HG02840 (cell line): ENCODE data around the gene RNF213.

Source experiments
- ATAC-seq: cut with Tn5 transposase; IDR thresholded peaks from one replicate; pipeline ENCODE4 v1.9.1; 2021; ENCODE audit warnings: mild to moderate bottlenecking, moderate library complexity, moderate number of reproducible peaks; ENCODE audit not compliant: unreplicated experiment, low FRiP score

RNF213 gene

DNA sequence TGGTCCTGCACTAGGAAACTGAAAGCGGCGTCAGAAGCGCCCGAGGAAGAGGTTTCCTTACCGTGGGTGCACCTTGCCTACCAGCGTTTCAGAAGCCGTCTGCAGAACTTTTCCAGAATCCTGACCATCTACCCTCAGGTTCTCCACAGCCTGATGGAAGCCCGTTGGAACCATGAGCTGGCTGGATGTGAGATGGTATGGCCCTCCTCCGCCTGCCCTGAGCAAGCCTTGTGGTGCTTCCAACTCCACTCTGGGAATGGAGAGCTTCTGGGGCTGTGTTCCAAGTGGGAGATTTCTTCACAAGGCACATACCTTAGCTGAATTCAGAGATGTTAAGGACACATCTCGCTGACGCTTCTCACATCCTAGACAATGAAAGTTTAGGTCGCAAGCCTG is 102.5 kb downstream of the RNF213 start:
- no peak for ATAC-seq

DNA sequence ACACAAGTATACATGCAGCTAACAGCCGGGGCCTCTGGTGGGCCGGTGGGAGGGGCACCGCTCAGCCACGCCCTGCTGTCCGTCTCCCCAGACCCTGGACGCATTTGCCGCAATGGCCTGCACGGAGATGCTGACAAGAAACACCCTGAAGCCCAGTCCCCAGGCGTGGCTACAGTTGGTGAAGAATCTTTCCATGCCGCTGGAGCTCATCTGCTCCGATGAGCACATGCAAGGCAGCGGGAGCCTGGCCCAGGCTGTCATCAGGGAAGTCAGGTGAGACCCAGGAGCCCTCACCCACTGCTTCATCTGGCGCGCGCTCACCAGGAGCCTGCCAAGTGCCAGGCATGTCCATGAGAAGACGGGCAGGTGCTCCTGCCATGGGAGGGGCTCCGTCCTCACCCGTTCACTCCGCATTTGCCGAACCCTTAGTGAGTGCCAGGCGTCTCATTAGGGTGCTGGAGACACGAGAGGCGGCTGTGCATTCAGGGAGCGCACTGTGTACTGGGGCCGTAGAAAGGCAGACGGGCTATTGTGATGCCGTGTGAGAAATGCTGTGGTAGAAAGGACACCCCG is 103.0 kb downstream of the RNF213 start:
- no peak for ATAC-seq

DNA sequence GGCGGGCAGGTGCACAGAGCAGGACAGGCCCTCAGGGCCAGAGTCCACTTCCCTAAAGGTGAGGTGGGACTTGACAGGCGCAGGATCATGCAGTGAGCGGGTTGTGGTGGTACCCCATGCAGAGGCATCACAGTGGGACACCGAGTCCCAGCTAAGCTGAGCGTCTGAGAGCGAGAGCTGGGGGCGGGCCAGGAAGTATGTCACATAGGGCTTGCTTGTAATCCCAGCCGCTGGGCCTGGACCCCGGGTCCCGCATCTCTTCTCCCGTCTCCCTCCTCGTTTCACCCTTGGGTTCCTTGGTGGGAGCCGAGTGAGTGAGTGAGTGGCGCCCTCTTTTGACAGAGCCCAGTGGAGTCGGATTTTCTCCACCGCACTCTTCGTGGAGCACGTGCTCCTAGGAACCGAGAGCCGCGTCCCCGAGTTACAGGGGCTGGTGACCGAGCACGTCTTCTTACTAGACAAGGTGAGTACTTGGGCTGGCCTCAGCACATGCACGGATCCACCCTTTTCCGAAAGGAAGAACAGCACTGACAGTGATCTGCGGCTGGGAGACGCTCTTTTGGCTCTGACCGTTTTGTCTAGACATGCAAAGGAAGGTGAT is 103.5 kb downstream of the RNF213 start:
- ATAC-seq, result no peak

DNA sequence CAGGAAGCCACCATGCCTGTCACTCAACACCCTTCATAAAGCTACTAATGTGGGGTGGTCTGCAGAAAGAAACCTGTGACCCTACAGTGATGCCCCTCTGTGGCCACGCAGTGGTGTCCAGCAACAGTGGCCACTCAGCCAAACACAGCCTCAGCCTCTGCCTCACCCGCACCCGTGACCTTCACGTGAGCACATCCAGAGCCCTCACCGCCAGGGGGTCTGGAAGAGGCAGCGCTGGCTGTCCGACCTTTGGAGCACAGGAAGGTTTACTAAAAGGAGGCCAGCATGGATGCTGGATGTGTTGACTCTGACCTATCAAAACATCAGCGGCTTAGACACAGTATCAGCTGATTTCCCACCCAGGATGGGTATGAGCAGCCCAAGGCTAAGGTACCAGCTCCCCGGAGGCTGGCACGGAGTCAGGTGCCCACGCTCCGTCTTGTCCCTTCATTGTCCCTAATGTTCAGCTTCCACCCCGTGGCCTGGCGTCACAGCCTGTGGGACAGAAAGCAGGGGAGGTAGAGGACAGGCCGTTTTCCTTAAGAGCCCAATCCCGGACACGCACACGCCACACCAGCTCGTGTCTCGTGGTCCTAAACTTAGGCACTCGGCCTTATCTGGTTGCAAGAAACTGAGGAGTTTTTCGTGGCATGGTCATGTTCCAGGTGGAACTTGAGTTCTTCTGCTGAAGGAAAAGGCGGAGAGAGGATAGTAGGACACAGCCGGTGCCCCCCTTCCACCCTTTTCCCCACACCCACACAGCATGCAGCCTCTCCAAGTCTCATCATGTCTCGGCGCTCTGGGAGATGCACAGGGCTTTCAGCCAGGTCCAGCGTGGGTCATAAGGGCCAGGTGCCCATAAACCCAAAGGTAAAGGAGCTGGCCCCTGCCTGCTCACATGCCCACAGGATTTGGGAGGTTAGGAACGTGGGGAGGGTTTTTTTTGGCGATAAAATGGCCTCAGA is 104.6 kb downstream of the RNF213 start:
- no peak for ATAC-seq

DNA sequence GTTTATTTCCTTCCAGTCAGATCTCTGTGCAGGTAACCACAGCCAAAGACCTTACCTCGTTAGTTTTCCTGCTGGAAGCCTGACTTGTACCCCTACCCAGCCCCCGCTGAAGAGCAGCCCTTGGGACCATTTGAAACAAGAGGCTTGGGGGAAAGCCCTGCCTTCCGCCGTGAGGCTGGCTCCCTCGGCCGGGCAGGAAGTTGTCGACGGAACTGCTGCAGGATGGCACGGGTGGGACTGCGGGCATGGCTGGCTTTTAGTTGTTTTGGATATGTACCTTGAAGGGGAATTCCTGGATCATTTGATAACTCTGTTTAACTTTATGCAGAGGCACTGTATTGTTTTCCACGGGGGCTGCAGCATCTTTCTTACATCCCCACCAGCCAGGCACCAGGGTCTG is 105.3 kb downstream of the RNF213 start:
- ATAC-seq, result no peak

DNA sequence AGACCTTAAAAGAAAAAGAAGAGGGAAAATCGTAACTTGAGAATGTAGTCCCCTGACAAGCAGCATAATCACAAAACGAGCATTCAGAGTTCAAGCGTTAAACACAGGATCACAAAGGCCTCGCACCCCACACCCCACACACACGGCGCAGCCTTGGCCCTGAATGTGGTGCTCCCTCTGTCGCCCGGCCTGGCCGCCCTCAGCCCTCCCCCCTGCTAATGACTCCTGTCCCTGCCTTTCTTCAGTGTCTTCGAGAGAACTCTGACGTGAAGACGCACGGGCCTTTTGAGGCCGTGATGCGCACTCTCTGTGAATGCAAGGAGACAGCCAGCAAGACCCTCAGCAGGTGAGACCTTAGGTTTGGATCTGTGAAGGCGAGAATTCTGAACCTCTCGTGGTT is 106.9 kb downstream of the RNF213 start:
- no peak for ATAC-seq

DNA sequence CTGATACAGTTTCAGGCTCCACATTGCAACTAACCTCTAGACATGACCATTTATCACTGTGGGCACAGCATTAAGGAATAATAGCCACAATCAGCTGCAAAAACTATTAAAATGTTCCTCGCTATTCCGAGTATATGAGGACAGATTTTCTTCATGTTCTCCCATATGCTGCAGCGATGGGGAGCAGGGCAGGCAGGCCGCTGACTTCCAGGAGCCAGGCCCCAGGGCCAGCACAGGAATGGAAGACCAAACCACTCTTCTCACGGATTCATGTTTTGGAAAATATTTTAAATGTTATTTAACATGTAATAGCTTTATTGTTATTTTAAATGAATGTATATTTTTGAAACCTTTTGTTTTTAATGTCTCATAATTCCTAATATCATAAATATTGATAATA is 110.5 kb downstream of the RNF213 start:
- ATAC-seq, result no peak

DNA sequence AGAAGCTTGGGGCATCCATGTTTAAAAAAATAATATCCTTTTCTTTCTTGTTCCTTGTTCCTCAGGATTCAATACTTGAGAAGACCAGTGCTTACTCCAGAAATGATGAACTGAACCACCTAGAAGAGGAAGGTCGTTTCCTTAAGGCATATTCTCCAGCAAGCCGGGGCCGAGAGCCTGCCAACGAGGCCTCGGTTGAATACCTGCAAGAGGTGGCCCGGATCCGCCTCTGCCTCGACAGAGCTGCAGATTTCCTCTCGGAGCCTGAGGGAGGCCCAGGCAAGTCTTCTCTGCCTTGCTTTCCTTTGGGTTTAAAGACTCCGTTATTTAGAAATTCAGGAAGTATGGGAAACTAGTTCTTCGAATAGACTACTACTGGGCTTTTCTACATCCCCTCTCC is 111.8 kb downstream of the RNF213 start:
- no peak for ATAC-seq

DNA sequence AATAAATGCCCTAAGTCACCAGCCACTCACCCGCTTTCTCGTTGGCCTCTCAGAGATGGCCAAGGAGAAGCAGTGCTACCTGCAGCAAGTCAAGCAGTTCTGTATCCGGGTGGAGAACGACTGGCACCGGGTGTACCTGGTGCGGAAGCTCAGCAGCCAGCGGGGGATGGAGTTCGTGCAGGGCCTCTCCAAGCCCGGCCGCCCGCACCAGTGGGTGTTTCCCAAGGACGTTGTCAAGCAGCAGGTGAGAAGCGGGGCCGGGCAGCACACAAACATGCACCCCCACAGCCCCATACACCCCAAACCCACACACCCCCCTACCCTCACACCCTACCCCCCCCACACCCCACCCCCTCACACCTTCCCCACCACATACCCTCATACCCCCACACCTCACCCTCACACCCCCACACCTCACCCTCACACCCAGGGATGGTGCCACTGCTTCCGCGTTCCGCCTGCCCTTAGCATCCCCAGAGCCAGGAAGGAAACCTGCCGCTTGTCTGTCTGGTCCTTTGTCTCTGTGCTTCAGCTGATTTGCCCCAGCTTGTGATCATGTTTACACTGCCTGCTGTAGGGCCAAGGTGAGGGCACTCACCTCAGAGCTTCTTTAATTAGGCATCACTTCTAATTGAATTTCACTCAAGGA is 112.4 kb downstream of the RNF213 start:
- ATAC-seq, result no peak

DNA sequence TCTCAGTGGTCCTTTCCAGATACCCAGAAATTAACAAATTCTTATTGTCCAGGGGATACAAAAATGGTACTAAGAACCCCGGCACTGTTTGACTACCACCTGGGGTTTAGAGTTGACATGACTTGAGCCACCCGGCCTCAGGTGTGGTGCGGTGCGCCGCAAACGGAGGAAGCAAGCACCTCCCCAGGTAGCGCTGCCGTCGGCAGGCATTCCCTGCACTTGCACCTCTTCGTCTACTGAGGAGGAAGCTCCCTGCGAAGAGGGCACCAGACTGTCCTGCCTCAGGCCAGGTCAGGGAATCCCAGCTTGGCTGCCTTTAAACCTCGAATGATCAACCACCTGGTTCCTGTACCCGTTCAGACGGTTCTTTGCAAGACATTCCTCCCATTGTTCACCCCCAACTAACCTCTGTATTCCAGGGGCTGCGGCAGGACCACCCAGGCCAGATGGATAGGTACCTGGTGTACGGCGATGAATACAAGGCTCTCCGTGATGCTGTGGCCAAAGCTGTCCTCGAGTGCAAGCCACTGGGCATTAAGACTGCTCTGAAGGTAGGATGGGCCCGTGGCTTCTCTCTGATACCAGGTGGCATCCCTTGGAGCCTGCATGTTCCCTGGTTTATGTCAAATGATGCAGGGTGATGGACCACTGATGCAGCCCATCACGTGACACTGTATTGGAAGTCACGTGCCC is 113.5 kb downstream of the RNF213 start:
- no peak for ATAC-seq

DNA sequence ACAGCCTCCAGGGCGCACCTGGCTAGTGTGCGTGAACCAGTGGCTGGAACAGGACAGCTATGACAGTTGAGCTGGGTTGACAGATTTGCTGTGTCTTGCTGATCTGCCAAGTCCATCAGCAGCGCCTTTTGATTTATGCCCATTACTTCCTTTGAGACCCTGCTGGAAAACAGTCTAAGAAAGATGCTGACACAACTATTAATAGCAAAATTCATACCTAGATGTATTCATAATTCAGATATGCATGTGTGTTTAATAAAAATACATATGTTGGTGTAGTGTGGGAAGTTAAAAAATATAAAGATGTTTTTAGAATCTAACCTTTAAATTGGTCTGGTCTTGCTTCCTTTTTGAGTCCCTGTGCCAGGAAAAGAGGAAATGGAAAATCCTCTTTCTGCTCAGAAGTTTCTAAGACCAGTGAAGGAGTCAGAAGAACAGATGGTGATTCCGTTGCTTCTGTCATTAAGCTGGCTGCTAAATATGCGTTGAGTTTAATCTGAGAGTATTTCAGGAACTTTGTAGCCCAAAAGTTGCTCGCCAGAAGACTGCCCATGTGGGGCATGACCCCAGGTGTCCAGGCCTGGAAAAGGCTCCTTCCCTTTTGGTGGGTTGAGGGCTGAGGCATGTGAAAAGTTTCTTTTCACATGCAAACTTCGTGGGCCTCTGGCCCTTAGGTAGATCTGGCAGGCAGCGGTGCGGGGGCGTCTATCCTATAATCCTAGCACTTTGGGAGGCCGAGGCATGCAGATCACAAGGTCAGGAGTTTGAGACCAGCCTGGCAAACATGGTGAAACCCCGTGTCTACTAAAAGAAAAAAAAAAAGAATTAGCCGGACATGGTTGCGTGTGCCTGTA is 114.3 kb downstream of the RNF213 start:
- no peak for ATAC-seq

DNA sequence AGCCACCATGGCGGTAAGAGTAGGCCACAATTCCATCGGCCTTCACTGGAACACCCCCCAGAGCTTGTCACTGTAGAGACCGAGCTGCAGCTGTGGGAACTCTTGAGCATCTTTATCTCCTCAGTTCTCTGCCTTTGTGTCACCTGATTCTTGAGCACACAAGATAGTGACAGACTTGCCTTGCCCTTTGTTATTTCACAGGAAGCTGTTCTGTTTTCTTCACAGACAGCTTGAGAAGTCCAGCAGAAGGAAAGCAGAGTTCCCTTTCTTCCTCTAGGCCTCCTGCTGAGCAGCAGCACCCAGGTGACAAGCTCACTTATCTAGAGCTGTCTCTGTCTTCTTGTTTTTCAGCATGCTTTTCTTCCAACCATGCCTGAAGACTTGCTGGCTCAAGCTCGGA is 115.9 kb downstream of the RNF213 start:
- ATAC-seq, result no peak

DNA sequence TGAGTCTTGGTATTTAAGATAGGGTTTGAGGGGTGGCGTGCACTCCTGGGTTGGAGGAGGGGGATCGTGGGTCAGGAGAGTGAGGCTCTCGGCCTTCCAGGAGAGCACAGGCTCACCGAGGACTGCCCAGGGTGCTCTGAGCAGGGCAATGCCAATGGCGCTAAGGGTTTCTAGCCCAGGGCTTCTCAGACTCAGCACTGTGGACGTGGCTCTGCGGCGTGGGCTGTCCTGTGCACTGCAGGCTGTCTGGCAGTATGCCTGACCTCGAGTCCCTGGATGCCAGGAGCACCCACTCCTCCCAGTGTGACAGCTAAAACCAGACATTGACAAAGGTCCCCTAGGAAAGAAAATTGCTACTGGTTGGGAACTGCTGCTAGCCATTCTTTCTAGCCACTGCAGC is 117.1 kb downstream of the RNF213 start:
- no peak for ATAC-seq

DNA sequence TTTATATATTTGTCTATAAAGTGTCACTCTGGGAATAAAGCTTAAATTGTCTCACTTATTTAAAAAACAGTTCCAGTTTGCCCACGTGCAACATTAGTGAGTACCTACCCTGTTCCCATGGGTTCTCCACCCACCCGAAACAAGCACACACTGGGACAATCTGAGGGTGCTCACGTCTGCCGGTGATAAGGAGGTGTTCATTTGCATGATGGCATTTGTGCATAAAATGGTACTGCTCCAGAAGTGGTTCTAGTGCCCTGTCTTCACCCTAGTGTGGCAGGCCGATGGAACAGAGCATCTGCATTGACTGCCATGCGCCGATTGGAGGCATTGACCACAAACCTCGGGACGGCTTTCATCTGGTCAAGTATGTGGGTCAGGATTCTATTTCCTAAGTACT is 118.7 kb downstream of the RNF213 start:
- no peak for ATAC-seq

DNA sequence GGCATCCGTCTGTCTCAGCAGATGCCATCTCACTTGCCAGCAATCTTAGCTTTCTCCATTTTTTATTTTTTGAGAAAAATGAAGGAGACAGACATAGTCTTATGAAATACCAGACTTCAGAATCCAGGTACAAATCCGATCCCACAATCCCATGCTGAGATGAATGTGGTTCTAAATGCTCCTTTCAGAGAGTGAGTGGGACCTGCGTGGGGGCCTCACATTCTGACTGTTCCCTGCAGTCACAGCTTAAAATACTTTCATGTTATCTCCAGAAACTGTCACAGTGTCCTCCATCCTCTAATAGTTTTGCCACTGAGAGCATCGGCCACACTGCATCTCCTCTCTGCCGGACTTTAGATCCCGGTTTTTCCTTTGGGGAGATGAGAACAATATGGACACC is 119.4 kb downstream of the RNF213 start:
- no peak for ATAC-seq

DNA sequence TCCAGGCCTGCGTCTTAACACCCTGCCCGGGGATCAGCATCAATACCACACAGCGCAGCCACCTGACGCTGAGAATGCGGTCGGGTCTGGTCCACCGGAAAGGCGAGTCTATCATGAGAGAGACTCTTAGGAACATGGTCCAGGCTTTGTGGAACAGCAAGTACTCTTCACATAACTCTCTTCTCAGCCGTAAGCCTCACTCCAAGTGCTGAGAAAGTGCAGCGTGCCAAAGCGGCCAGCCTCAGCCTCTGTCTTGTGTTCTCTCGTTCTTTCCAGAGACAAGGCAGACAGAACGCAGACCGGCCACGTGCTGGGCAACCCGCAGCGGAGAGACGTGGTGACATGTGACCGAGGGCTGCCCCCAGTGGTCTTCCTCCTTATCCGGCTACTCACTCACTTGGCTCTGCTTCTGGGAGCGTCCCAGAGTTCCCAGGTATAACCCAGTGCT is 119.9 kb downstream of the RNF213 start:
- ATAC-seq, result no peak

DNA sequence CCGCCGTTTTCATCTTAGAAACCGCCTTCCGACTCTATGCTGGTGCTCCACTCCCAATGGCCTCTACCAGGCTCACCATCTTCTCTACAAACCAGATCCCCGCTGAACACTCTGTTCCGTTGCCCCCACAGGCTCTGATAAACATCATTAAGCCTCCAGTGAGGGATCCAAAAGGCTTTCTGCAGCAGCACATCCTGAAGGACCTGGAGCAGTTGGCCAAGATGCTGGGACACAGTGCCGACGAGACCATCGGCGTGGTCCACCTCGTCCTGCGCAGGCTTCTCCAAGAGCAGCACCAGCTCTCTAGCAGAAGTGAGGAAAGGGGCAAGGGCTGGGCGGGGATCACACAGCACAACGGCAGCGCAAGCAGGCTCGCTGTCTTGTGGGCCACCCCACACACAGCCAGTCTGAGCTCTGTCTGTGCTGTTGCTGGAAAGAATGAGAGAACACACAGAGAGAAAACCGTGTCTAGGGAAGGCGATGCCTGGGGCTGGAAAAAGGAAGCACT is 120.8 kb downstream of the RNF213 start:
- no peak for ATAC-seq

DNA sequence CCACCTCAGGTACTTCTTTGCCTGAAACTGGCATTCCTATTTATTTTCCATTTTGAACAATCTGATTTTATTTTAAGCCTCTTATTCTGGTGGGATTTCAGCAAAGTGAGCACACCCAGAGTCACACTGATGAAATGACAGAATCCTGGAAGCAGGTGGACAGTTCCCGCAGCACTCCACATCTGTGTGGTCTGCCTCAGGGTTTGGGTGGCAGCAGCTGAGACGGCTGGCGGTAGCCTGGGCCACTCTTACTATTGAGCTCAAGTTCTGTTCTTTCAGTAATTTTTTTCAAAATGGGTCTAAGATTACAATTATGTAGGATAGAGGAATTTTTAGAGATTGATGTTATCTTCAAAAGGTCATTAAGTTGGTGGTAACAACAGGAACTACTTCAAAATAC is 121.8 kb downstream of the RNF213 start:
- no peak for ATAC-seq

DNA sequence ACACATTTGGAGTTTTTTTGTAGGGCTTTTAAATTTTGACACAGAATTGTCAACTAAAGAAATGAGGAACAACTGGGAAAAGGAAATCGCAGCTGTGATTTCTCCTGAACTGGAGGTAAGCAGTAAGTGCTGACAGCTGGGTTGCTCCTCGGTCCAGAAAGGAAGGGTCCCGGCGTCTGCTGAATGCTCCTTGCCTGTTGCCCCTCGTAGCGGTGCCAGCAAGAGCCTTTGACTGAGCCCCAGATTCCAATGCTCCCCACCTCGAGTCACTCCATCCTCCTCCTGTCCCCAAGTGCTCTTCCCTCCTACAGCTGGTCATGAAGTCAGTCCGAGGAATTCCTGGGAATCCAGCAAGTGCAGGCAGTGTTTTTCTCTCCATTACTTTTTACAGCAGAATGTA is 122.3 kb downstream of the RNF213 start:
- no peak for ATAC-seq
